Measurements from ENCODE around the gene SLC35A5.

DNA sequence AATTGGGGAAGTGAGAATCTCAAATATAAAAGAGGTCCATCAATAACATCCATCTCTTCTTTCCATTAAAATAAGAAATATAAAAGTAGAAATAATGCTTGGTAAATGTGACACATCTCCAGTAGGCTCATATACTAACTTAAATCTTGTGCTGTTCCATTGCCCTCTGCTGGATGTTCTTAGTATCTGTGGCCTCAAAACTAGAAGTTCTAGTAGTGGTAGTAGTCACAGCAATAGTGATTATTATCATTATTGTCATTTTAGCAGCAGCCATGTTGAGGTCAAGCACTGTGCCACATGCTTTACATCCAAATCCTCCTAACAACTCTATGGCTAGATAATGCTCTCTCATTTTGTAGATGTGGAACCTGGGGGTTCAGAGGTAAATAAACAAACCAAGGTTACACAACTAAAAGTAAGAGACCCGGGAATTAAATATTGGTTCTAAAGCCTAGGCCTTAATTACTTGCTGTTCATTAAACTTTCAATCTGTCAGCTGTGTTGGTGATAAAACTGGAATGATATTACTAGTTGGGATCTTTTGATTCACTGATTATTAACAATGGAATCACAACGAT lies 42.3 kb upstream of the SLC35A5 start:
- TF ChIP-seq POLR2A (IDR thresholded peaks at IDR 0.05; ENCODE audit: low read depth) = no peak
- TF ChIP-seq, protein P1, sequence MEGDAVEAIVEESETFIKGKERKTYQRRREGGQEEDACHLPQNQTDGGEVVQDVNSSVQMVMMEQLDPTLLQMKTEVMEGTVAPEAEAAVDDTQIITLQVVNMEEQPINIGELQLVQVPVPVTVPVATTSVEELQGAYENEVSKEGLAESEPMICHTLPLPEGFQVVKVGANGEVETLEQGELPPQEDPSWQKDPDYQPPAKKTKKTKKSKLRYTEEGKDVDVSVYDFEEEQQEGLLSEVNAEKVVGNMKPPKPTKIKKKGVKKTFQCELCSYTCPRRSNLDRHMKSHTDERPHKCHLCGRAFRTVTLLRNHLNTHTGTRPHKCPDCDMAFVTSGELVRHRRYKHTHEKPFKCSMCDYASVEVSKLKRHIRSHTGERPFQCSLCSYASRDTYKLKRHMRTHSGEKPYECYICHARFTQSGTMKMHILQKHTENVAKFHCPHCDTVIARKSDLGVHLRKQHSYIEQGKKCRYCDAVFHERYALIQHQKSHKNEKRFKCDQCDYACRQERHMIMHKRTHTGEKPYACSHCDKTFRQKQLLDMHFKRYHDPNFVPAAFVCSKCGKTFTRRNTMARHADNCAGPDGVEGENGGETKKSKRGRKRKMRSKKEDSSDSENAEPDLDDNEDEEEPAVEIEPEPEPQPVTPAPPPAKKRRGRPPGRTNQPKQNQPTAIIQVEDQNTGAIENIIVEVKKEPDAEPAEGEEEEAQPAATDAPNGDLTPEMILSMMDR (IDR thresholded peaks at IDR 0.05) = peak; percentile 65 to 76 (median 74)
- no peak for TF ChIP-seq POLR2AphosphoS5 (IDR thresholded peaks at IDR 0.05)
- TF ChIP-seq EP300 (IDR thresholded peaks at IDR 0.05) = no peak

Measured in esophagus muscularis mucosa (tissue), 4 donors.